Panc1 (cell line): ENCODE data around the gene ZDHHC14. TPM values are rescaled to one million over a fixed set of nuclear protein-coding genes. Genes with fewer than 3 reads are reported as not detected.
A peak's percentile ranks its signal among the peaks of the same experiment; 100 is the strongest.

ENCODE experiments used
- ATAC-seq: fragments of 200-7000 bp; cut with Tn5 transposase; 2 replicates; pipeline ENCODE4 v1.9.1; 2020; ENCODE audit warnings: mild to moderate bottlenecking, moderate library complexity
- BruUV-seq: library from RNA; stranded (reverse); fragments of 400-500 nt; replicated peaks from 2 replicates; lab custom pipeline; 2021; lab: Mats Ljungman, UMichigan
- CTCF ChIA-PET: fragments of 300-600 bp; sonication (Branson Sonifier 250); formaldehyde crosslinking; loops from one replicate; lab custom pipeline; 2022; ENCODE audit warnings: antibody characterized with exemption; lab: Charles Lee
- POLR2A ChIA-PET: fragments of 300-600 bp; sonication (Branson Sonifier 250); formaldehyde crosslinking; loops from one replicate; lab custom pipeline; 2022; ENCODE audit warnings: antibody characterized with exemption; lab: Charles Lee
- DNase-seq: peaks from one replicate; pipeline ENCODE4 v3.0.0-alpha.2; 2010; ENCODE audit warnings: low read depth, low spot score
- H3K27ac ChIP-seq: 2 replicates; pipeline ENCODE4 v1.5.1; 2011; ENCODE audit warnings: mild to moderate bottlenecking, low read length, inconsistent platforms
- H3K27me3 ChIP-seq: fragments of 200-500 bp; sonication (Bioruptor generic); 2 replicates; pipeline ENCODE4 v1.6.0; 2014; ENCODE audit warnings: low read length, inconsistent platforms; ENCODE audit not compliant: control insufficient read depth, insufficient read depth
- H3K36me3 ChIP-seq: fragments of 200-500 bp; sonication (Bioruptor generic); 2 replicates; pipeline ENCODE4 v1.5.1; 2014; ENCODE audit warnings: inconsistent platforms, mild to moderate bottlenecking, low read length, moderate library complexity; ENCODE audit not compliant: control insufficient read depth, insufficient read depth
- H3K4me1 ChIP-seq: 2 replicates; pipeline ENCODE4 v1.5.1; 2011; ENCODE audit warnings: inconsistent platforms, mild to moderate bottlenecking, low read length, moderate library complexity; ENCODE audit not compliant: control insufficient read depth, insufficient read depth
- H3K4me3 ChIP-seq, 2 experiments: 2 replicates each; pipeline ENCODE4 v1.5.1; 2011 to 2012; ENCODE audit warnings: low read depth in 2 of 2, low read length in 2 of 2, mild to moderate bottlenecking in 2 of 2, inconsistent platforms in 1 of 2, moderate library complexity in 1 of 2
- H3K9me3 ChIP-seq: fragments of 200-500 bp; sonication (Bioruptor generic); 2 replicates; pipeline ENCODE4 v1.5.1; 2014; ENCODE audit warnings: low read depth, mild to moderate bottlenecking, inconsistent platforms, low read length, moderate library complexity; ENCODE audit not compliant: control insufficient read depth, insufficient read depth
- CTCF ChIP-seq: fragments of 450-650 bp; IDR thresholded peaks from 2 replicates; pipeline ENCODE4 v1.5.1; 2017; ENCODE audit warnings: mild to moderate bottlenecking
- POLR2AphosphoS5 ChIP-seq: IDR thresholded peaks from 2 replicates; pipeline ENCODE4 v1.6.1; 2012; ENCODE audit warnings: mild to moderate bottlenecking, low read depth, low read length, moderate library complexity
- REST ChIP-seq, 2 experiments: IDR thresholded peaks; 2 replicates each; pipeline ENCODE4 v1.6.1; 2011 to 2012; ENCODE audit warnings: low read depth in 2 of 2, control low read depth in 1 of 2, low read length in 1 of 2, mild to moderate bottlenecking in 1 of 2, moderate library complexity in 1 of 2; ENCODE audit not compliant: insufficient read depth in 1 of 2
- SIN3A ChIP-seq: IDR thresholded peaks from 2 replicates; pipeline ENCODE4 v1.6.1; 2012; ENCODE audit warnings: low read depth, mild to moderate bottlenecking, low read length, moderate library complexity, borderline replicate concordance; ENCODE audit not compliant: insufficient read depth
- TCF7L2 ChIP-seq: IDR thresholded peaks from 2 replicates; pipeline ENCODE4 v1.6.1; 2011; ENCODE audit warnings: mild to moderate bottlenecking, low read depth, low read length, inconsistent platforms
- in situ Hi-C: cut with HindIII; loops from 2 replicates; pipeline ENCODE4 v1.10.0; 2016; ENCODE audit warnings: low sequenced_read_pairs, low pct_unique_long_range_greater_than_20kb
- intact Hi-C: fragments of 100-400 bp; cut with micrococcal nuclease; formaldehyde crosslinking; loops from one replicate; pipeline ENCODE4 v1.10.0; 2022; ENCODE audit not compliant: unreplicated experiment
- total RNA-seq: library from RNA; stranded (reverse); gene quantifications from one replicate; pipeline ENCODE4 v1.2.1, GENCODE V29; 2021; ENCODE audit not compliant: unreplicated experiment

The ZDHHC14 gene
- total RNA-seq, 1 experiment from 2014 or later: 19.9 TPM

DNA sequence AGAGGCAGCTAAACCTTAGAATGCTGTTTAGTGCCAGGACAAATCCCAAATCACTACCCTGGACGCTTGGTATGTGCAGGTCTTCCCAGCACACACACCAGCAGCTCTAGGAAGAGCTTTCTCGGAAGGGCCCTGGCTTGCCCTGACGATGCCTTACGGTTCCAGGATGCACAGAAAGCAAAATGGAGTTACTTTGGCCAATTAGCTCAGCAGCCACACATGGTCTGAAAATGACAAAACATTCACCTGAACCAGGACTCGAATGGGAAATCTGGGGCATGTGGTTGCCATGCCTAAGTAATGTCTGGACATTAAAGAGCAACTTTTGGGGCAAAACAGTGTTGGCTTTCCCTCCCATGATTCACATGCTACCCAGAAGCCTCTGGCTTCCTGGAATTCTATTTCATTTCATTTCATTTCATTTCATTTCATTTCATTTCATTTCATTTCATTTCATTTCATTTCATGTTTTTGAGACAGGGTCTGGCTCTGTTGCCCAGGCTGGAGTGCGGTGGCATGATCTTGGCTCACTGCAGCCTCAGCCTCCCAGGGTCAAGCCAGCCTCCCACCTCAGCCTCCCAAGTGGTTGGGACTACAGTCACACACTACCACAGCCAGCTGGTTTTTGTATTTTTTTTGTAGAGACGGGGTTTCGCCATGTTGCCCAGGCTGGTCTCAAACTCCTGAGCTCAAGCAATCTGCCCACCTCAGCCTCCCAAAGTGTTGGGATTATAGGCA, 153.3 kb downstream of the ZDHHC14 start:
- intact Hi-C loops (no loop called here), in situ Hi-C loops (no loop called here)
- ChIA-PET POLR2A (interaction anchor here (1.0 kb wide), 1 partner anchor 22 kb away, joined by 3 read pairs; no protein-coding TSS in a partner anchor), CTCF (no interaction called here)
- ATAC-seq (no peak), DNase-seq (no peak)
- H3K9me3 ChIP-seq: no peaks in the 10 kb centered on the region
- H3K4me3 ChIP-seq: no peak overlapping the region
- H3K36me3 ChIP-seq: no peaks in the 10 kb centered on the region
- H3K27me3 ChIP-seq: no peaks in the 10 kb centered on the region
- no peak overlapping the region; the same call in 1 of the 2 replicates for H3K27ac ChIP-seq
- TF ChIP-seq REST (IDR thresholded peaks at IDR 0.05; ENCODE audit: insufficient read depth in 1 of 2, low read depth in 2 of 2, low read length in 1 of 2) (no peak), TCF7L2 (no peak), CTCF (no peak), SIN3A (no peak), POLR2AphosphoS5 (no peak)
- BruUV-seq: no TSS peak
- peaks cover 39% of the 10 kb centered on the region for H3K4me1 ChIP-seq

GRCh38 chr6:157534977-157535339, 154.0 kb downstream of the ZDHHC14 start:
- no peaks in the 10 kb centered on the region for H3K36me3 ChIP-seq
- TF ChIP-seq POLR2AphosphoS5 (no peak), SIN3A (no peak), CTCF (no peak), TCF7L2 (no peak), REST (IDR thresholded peaks at IDR 0.05; ENCODE audit: insufficient read depth in 1 of 2, low read depth in 2 of 2, low read length in 1 of 2) (no peak)
- no peaks in the 10 kb centered on the region for H3K27me3 ChIP-seq
- in situ Hi-C loops (no loop called here), intact Hi-C loops (no loop called here)
- peaks cover 41% of the 10 kb centered on the region for H3K4me1 ChIP-seq
- ChIA-PET POLR2A (no interaction called here), CTCF (interaction anchor here (0.9 kb wide), 1 partner anchor 302 kb away, joined by 3 read pairs; no protein-coding TSS in a partner anchor)
- DNase-seq (no peak), ATAC-seq (peak; percentile 3)
- H3K4me3 ChIP-seq: peak overlapping the region in 1 of 2 experiments; percentile 36; a peak in 2 of 4 replicates
- no peaks in the 10 kb centered on the region for H3K9me3 ChIP-seq
- H3K27ac ChIP-seq: peak overlapping the region; percentile 81
- BruUV-seq: no TSS peak
